ENCODE data around the gene RARG. TPM values are rescaled to one million over a fixed set of nuclear protein-coding genes. Genes with fewer than 3 reads are reported as not detected.
"Not testable (repeated sequence)": the region's sequence is repeated elsewhere in the genome, so short reads cannot be mapped to it uniquely, and the experiment has no call there.

RARG gene
- total RNA-seq, 1 donor from 2014 or later = 13.1 TPM

DNA sequence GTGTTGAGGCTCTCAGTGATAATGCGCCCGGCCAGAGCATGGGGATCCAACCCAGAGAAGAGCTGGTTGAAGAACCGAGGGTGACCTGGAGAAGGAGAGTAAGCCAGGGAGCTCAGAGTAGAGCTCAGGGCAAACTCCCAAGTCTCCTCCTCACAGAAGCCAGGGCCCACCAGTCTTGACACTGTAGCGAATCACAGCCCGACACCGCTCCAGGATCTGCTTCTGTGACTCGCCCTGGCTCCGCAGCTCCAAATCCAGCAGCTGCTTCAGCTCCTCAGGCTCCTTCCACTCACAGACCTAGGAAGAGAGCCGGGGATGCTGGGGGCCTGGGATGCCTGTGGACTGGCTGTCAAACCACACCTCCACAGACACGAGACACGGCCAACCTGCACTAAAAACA is 59.7 kb downstream of the RARG start:
- no peak for DNase-seq (ENCODE audit: low read depth in 2 of 2)

DNA sequence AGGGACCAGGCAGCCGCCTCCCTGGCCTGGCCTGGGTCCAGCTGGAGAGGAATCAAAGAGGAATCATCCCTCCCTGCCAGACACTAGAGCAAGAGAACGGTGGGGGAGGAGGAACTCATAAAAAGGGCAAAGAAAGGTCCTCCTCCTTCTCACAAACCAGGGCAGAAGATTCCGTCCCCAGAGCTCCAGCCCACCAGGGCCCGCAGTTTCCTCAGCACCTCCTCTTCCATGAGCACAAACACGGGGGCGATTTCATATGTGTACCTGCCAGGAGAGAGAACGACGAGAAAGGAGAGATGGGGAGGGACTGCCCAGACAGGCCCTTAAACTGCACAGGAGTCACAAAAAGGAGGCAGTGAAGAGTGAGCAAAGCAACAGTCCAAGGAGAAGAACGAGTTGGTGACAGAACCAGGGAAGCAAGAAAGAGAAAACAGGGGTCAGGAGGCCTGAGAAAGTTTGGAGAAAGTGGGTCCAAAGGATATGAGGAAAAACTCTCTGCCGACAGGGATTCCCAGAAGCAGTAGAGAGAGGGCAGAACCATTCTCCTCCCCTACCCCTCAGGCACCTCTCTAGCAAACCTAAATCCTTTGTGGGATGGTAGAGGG is 60.2 kb downstream of the RARG start:
- no peak for DNase-seq (ENCODE audit: low read depth in 2 of 2)

- DNase-seq (ENCODE audit: low read depth in 2 of 2) = no peak
These were observed 60.9 kb downstream of the RARG start for GRCh38 chr12:53170876-53171724.

- DNase-seq (ENCODE audit: low read depth in 2 of 2) = no peak
These were observed 61.8 kb downstream of the RARG start for GRCh38 chr12:53170215-53170614.

DNA sequence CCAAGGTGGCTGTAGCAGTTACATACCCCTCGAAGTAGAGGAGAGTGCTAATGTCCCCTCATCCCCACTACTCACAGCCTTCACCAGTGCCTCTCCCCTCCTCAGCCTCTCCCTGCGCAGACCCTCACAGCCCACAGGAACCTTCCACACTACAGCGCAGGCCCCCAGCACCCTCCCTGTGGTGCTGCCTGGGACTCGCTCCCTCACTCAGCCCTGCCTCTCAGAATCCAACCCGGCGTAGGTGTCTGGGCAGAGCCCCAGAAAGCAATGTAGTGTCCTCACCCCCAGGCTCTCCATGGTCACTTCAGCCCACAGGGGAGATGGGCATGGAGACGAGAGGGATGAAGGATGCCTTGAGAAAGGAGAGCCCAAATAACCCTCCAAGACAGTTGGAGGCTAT is 62.4 kb downstream of the RARG start:
- DNase-seq (ENCODE audit: low read depth in 2 of 2) = no peak

GRCh38 chr12:53166837-53167236 is 65.2 kb downstream of the RARG start:
- no peak for DNase-seq (ENCODE audit: low read depth in 2 of 2)

- DNase-seq (ENCODE audit: low read depth in 2 of 2) = not testable (repeated sequence)
These were observed 69.0 kb downstream of the RARG start for GRCh38 chr12:53163008-53163407.

DNA sequence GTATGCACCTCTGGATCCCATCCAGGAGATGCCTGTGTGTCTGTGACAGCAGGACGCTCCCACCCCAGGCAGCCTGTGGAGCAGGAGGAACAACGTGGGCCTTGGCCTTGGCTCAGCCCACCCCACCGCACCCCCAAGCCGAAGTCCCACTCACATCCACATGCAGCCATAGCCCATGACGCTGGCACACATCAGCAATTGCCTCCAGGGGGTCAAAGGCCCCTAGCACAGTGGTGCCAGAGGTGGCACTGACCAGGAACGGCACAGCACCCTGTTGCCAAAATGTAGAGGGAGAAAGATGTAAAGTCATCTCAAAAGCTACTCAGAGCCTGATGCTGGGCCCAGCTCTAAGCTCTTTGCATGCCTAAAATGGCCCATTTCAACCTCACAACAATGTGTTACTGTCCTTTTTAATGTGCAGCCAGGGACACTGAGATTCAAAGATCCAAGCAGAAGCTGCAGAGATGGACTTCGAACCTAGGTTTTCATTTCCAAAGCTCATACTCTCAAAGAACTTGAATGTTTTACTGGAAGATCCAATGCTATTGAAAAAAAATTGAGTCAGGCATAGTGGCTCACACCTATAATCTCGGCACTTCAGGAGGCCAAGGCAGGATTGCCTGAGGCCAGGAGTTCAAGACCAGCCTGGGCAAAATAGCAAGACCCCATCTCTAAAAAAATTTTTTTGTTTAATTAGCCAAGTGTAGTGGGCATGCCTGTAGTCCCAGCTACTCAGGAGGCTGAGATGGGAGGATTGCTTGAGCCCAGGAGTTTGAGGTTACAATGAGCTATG is 70.7 kb downstream of the RARG start:
- no peak for DNase-seq (ENCODE audit: low read depth in 2 of 2)

DNA sequence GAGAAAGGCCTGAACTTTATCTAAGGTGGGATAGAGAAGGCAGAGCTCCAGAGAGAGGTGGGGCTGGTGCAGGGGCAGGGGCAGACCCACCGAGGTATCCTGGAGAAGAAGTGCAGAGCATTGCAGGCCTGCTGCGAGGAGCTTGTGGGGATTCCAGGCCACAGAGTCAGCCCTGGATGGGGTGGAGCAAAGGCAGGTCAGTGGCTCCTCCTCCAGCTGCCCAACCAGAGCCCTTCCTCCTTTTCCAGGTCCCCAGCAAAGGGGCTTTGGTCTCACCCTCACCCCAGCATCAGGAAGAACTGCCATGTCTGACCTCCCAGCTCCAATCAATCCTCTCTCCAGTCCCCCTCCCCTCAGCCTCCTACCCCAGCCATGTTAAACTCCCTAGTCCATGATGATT is 71.3 kb downstream of the RARG start:
- DNase-seq (ENCODE audit: low read depth in 2 of 2) = no peak

Other genes with a start within 250 kb of the RARG start
- 834 and 1,072 TPM in 2 replicates for gene EIF4B, start 225.8 kb downstream of the RARG start, total RNA-seq
- 16.7 and 26.7 TPM in 2 replicates for gene TNS2, start 182.1 kb downstream of the RARG start, total RNA-seq
- 9.8 and 15.4 TPM in 2 replicates for gene SPRYD3, start 152.8 kb downstream of the RARG start, total RNA-seq
- gene IGFBP6, start 134.5 kb downstream of the RARG start, total RNA-seq = 2.7 and 6.9 TPM in 2 replicates
- gene SOAT2, start 128.7 kb downstream of the RARG start, total RNA-seq = not detected in 2 replicates
- 10.7 and 11.8 TPM in 2 replicates for gene ZNF740, start 51.5 kb downstream of the RARG start, total RNA-seq
- 2.6 and 5.1 TPM in 2 replicates for gene CSAD, start 51.3 kb downstream of the RARG start, total RNA-seq
- gene ITGB7, start 25.0 kb downstream of the RARG start, total RNA-seq = 0.25 TPM in 1 of 2 replicates, not detected in the other
- gene ESPL1, start 36.1 kb upstream of the RARG start, total RNA-seq = 4.2 and 6.0 TPM in 2 replicates
- 350 and 426 TPM in 2 replicates for gene PFDN5, start 63.3 kb upstream of the RARG start, total RNA-seq
- 29.5 and 36.0 TPM in 2 replicates for gene MYG1, start 67.5 kb upstream of the RARG start, total RNA-seq
- 31.8 and 31.9 TPM in 2 replicates for gene AAAS, start 89.4 kb upstream of the RARG start, total RNA-seq
- gene SP7, start 104.1 kb upstream of the RARG start, total RNA-seq = not detected in 2 replicates
- gene SP1, start 148.0 kb upstream of the RARG start, total RNA-seq = 24.4 and 32.0 TPM in 2 replicates
- not detected in 2 replicates for gene AMHR2, start 191.6 kb upstream of the RARG start, total RNA-seq
- 14.2 and 15.8 TPM in 2 replicates for gene PRR13, start 209.5 kb upstream of the RARG start, total RNA-seq
- 293 and 482 TPM in 2 replicates for gene PCBP2, start 219.9 kb upstream of the RARG start, total RNA-seq